WTC11 (cell line): Measurements from ENCODE around the gene CA10.

Source experiments
- ARID4B ChIP-seq: sonication (generic); formaldehyde crosslinking; IDR thresholded peaks from 2 replicates; pipeline ENCODE4 v1.8.0; 2023; ENCODE audit warnings: missing genetic modification reagents, mild to moderate bottlenecking, borderline replicate concordance
- ATF6 ChIP-seq: sonication (generic); formaldehyde crosslinking; IDR thresholded peaks from 2 replicates; pipeline ENCODE4 v1.8.1; 2023; ENCODE audit warnings: mild to moderate bottlenecking, missing genetic modification reagents
- CTCF ChIP-seq: fragments of 200-600 bp; IDR thresholded peaks from 2 replicates; pipeline ENCODE4 v1.8.0; 2022; ENCODE audit warnings: antibody characterized with exemption
- ELF4 ChIP-seq: sonication (generic); formaldehyde crosslinking; IDR thresholded peaks from 2 replicates; pipeline ENCODE4 v1.8.1; 2022; ENCODE audit warnings: low read depth, mild to moderate bottlenecking, moderate library complexity, missing genetic modification reagents
- GTF2I ChIP-seq: fragments of 250-450 bp; sonication (Bioruptor Pico); conservative IDR thresholded peaks from 2 replicates; pipeline ENCODE4 v1.4.0; 2021; ENCODE audit warnings: mild to moderate bottlenecking
- IRF1 ChIP-seq: sonication (generic); formaldehyde crosslinking; IDR thresholded peaks from 2 replicates; pipeline ENCODE4 v1.8.0; 2023; ENCODE audit warnings: missing genetic modification reagents
- MAX ChIP-seq: sonication (generic); formaldehyde crosslinking; IDR thresholded peaks from 2 replicates; pipeline ENCODE4 v1.8.0; 2022; ENCODE audit warnings: mild to moderate bottlenecking, missing genetic modification reagents
- MLX ChIP-seq: sonication (generic); formaldehyde crosslinking; IDR thresholded peaks from 2 replicates; pipeline ENCODE4 v1.8.1; 2023; ENCODE audit warnings: mild to moderate bottlenecking, missing genetic modification reagents, moderate library complexity
- TCF7 ChIP-seq: sonication (generic); formaldehyde crosslinking; IDR thresholded peaks from 2 replicates; pipeline ENCODE4 v1.8.0; 2022; ENCODE audit warnings: mild to moderate bottlenecking, low read depth, missing genetic modification reagents, moderate library complexity
- TEAD1 ChIP-seq: sonication (generic); formaldehyde crosslinking; IDR thresholded peaks from 2 replicates; pipeline ENCODE4 v1.8.0; 2022; ENCODE audit warnings: mild to moderate bottlenecking, missing genetic modification reagents

GRCh38 chr17:51833045-51833444 is 325.5 kb downstream of the CA10 start:
- TF ChIP-seq TCF7 (CRISPR knock-in tag): no peak
- no peak for TF ChIP-seq CTCF
- TF ChIP-seq MLX (CRISPR knock-in tag): no peak
- no peak for TF ChIP-seq GTF2I
- no peak for TF ChIP-seq ARID4B
- no peak for TF ChIP-seq ATF6 (CRISPR knock-in tag)
- no peak for TF ChIP-seq TEAD1 (CRISPR knock-in tag)
- TF ChIP-seq ELF4 (CRISPR knock-in tag): no peak
- TF ChIP-seq MAX (CRISPR knock-in tag): no peak
- no peak for TF ChIP-seq IRF1 (CRISPR knock-in tag)
